ENCODE measurements around the gene NOD2.

Gene NOD2

DNA sequence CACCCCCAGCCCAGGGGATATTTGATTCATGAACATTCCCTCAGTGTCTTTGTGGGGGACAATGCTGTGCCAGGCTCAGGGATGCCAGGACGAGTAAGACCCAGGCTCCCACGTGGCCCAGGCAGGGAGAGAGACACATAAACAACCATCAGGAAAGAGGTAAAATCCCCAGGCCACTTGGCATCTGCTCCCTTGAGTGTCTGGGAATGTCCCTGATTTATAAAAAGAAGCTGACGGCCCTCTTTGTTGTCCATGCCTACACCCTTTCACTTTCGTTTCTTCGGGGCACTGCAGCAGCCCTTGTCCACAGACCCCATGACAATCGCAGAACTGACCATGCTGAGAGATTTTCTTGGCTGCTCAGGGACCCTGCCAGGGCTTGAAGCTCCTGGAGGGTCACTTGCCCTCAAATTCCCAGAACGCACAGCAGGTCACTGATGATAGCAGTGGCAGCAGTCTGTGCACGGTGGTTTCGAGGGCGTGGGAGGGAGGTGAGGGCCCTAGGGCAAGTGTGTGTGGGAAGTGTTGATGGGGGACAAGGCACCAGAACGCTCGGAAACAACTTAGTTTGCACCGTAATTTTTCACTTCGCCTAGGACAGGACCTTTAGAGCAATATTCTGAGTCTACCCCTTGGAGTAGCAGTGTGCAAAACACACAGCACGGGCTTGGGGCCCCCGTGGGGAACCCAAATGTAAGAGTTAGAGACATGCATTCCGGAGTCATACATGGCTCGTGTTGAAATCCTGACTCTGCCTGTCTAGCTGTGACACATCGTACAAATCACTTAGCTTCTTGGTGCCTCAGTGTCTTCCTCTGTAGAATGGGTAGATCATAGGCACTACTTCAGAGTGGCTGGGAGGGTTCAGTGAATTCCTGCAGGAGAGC, 4.7 kb downstream of the NOD2 start:
- peak; percentile 78 for DNase-seq (ENCODE audit: low read depth)
- peak overlapping the region; percentile 57 for H3K4me3 ChIP-seq (ENCODE audit: low read depth, low read length)
- no peak for TF ChIP-seq CTCF (IDR thresholded peaks at IDR 0.05; ENCODE audit: insufficient read depth, low read depth, low read length, missing control alignments)

DNA sequence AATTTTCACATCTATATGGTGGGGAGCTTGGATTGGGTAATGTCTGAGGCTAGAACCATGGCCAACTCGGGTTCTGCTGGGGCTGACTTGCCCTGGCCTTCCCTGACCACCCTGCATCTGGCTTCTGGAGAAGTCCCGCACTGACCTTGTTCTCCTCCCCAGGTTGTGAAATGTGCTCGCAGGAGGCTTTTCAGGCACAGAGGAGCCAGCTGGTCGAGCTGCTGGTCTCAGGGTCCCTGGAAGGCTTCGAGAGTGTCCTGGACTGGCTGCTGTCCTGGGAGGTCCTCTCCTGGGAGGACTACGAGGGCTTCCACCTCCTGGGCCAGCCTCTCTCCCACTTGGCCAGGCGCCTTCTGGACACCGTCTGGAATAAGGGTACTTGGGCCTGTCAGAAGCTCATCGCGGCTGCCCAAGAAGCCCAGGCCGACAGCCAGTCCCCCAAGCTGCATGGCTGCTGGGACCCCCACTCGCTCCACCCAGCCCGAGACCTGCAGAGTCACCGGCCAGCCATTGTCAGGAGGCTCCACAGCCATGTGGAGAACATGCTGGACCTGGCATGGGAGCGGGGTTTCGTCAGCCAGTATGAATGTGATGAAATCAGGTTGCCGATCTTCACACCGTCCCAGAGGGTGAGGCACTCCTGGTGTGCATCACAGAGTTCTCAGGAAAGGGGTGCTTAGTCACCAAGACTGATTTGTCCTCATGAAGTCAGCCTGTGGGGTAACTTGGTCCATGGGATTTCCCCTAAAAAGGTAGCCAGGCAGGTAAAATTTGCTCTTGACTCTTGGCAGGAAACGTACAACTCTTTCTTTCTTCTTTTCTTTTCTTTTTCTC, 6.1 kb downstream of the NOD2 start:
- DNase-seq (ENCODE audit: low read depth), result peak; percentile 47
- TF ChIP-seq CTCF (IDR thresholded peaks at IDR 0.05; ENCODE audit: insufficient read depth, low read depth, low read length, missing control alignments), result no peak
- no peak overlapping the region for H3K4me3 ChIP-seq (ENCODE audit: low read depth, low read length)

GRCh38 chr16:50702725-50703124, 9.3 kb downstream of the NOD2 start:
- no peak overlapping the region for H3K4me3 ChIP-seq (ENCODE audit: low read depth, low read length)
- DNase-seq (ENCODE audit: low read depth), result no peak
- TF ChIP-seq CTCF (IDR thresholded peaks at IDR 0.05; ENCODE audit: insufficient read depth, low read depth, low read length, missing control alignments), result no peak

DNA sequence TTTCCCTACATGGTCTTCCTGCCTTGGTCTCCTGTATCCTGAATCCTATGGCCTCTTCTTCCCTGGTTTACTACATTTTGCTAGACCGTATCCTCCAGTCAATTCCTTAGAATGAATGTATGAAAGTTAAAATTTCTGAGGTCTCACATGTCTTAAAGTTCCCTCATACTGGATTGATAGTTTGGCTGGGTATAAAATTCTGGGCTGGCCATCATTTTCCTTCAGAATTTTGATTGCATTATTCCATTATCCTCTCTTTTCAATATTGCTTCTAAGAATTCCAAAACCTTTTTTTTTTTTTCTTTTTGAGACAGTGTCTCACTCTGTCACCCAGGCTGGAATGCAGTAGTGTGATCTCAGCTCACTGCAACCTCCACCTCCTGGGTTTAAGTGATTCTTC, 10.8 kb downstream of the NOD2 start:
- H3K4me3 ChIP-seq (ENCODE audit: low read depth, low read length), result no peak overlapping the region
- DNase-seq (ENCODE audit: low read depth), result no peak
- TF ChIP-seq CTCF (IDR thresholded peaks at IDR 0.05; ENCODE audit: insufficient read depth, low read depth, low read length, missing control alignments), result no peak

DNA sequence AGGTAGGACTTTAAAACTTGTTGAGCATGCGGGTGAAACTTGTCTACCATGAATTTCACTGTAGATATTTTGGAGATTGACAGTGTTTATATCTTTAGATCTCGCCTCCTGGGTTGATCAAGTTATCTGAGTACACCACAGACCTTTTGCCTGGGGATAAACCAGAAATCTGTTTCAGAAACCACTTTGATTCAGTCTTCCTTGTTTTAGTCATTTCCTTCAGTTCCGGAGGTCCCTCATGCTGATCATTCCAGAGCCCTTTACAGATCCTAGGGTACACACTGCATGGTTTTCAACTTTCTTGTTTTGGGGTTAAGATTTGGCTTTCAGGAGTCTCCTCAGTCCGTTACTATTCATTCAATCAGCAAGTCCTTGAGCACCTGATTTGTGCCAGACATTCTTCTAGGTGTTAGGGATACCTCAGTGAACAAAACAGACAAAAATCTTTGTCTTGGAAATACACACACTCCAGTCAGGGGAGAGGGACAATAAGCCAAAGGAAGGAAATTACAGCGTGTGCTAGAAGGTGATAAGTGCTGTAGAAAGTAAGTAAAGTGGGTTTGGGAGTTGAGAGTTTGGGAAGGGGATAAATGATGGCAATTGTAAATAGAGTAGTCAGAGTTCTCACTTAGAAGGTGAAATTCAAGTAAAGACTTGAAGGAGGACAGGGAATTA, 12.2 kb downstream of the NOD2 start:
- no peak for DNase-seq (ENCODE audit: low read depth)
- TF ChIP-seq CTCF (IDR thresholded peaks at IDR 0.05; ENCODE audit: insufficient read depth, low read depth, low read length, missing control alignments), result no peak
- no peak overlapping the region for H3K4me3 ChIP-seq (ENCODE audit: low read depth, low read length)

DNA sequence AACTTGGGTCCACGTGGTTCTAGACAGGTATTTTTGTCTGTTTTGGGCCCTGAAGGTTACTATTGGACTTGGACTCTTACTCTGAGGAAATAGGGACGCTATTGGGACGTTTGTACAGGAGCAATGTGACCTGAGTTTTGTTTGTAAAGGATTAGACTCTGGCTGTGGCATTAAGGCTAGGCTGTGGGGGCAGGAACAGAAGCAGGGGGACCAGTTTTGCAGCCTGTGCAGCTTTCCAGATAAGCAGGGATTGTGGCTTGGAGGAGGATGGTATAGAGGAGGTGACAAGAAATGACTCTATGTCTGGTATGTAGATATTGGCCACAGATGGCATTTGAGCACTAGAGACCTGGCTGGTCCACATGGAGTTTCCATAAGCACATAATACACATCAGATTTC, 12.8 kb downstream of the NOD2 start:
- DNase-seq (ENCODE audit: low read depth), result no peak
- no peak for TF ChIP-seq CTCF (IDR thresholded peaks at IDR 0.05; ENCODE audit: insufficient read depth, low read depth, low read length, missing control alignments)
- no peak overlapping the region for H3K4me3 ChIP-seq (ENCODE audit: low read depth, low read length)
